Keratinocyte (primary cell): Measurements from ENCODE around the gene NOL4.
A peak's percentile ranks its signal among the peaks of the same experiment; 100 is the strongest.

Experiments used
- CTCF ChIP-seq, 3 experiments: IDR thresholded peaks in 1 of 3; conservative IDR thresholded peaks in 1 of 3; optimal IDR thresholded peaks in 1 of 3; 2 replicates in 2 of 3; 3 replicates in 1 of 3; pipeline versions ENCODE3 to v1.5.1; 2011; ENCODE audit warnings: low read length in 3 of 3, mild to moderate bottlenecking in 3 of 3, moderate library complexity in 2 of 3, control low read depth in 1 of 3, inconsistent platforms in 1 of 3; ENCODE audit not compliant: insufficient read depth in 2 of 3; ENCODE audit errors: extremely low read depth in 1 of 3
- EZH2 ChIP-seq: IDR thresholded peaks from one replicate; pipeline ENCODE4 v1.6.1; 2012; ENCODE audit warnings: inconsistent platforms, mild to moderate bottlenecking, low read length, moderate library complexity

GRCh38 chr18:34223893-34224422, 755 bp downstream of the NOL4 start:
- TF ChIP-seq CTCF (optimal IDR thresholded peaks at IDR 0.05 in 1 of 3, IDR thresholded peaks at IDR 0.05 in 1 of 3, conservative IDR thresholded peaks at IDR 0.05 in 1 of 3; ENCODE audit: extremely low read depth in 1 of 3, insufficient read depth in 2 of 3, low read length in 3 of 3): no peak
- peak; percentile 65 for TF ChIP-seq EZH2
